NCI-H2081 treated with DMSO at 0.1 percent for 48 hours (cell line): Measurements from ENCODE around the gene CCDC15.

ENCODE experiments used
- DNase-seq: peaks from one replicate; lab custom pipeline; 2025; lab: John Stamatoyannopoulos, UW

The CCDC15 gene

DNA sequence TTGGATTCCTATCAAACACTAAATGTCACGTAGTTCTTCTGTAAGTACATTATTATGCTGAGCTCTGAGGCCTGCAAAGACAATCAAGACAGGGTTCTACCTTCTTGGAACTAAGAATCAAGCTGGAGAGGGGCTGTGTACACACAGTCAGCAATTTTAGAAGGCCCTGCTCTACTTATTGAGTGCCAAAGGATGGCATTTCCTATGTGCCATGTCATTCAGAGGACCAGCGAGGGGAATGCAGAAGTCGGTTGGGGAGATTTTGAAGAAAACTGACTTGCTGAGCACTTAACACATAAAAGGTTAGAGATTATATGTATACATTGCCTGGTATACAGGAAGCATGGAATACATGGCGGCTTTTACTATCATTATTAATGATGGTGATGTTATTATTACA, 114.4 kb downstream of the CCDC15 start:
- DNase-seq: no peak

DNA sequence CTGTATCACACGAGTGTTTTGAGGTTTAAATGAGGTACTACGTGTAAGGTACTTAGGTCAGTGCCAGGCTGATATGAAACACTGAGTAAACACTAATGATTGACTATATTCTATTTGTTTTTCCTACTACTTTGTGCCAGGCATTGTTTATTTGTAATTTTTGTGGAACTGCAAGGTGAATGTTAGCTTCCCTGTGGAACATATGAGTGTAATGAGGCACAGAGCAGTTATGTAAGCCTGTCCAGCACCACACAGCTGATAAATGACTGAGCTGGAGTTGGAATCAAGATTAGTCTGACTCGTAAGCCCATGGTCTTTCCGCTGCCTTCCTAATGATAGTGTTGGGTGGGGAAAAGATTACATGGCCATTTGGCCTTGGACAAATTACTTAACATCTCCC, 115.0 kb downstream of the CCDC15 start:
- DNase-seq: no peak

DNA sequence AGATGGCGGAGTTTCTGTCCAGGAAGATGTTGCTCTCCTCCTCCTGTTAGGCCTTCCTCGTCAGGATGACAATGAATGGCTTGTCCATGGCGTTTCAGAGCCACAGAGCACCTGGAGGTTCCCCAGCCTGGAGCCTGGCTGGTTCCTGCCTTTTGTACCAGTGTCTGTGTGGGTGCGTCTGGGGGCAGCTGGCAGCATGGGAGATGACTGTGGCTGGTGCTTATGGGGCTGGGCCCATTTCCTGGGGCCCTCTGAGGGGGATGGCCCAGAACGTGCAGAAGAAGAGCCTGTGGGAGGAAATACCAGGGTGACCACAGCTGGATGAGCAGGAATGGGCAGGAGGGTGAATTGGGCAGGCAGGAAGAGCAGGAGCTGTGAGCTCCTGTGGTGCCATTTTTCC, 115.8 kb downstream of the CCDC15 start:
- DNase-seq: no peak

DNA sequence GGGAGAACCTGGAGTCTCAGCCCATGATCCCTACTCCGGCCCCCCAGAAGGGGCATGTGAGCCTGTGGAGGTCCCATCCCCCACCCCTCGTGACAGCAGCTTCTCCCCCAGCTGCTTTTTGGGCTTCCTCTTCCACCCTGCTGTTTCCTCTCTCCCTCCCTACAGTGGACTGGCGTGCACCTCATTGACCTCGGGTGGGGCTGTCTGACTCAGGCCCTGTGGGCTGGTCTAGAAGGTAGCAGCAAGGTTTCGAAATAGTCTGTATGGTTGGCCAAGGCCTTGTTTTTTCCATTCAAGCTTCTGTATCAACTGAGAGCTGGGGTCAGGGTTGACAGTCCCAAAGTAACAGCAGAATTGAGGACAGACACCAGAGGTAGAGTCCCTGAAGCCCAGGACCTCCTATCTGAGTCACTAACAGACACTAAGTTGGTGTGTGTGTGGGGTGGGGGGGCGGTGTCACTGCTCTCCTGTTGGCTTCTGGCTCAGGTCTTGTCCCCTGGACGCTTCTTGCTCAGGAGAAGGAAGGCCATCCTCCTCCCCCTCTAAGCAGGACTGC, 116.8 kb downstream of the CCDC15 start:
- no peak for DNase-seq

DNA sequence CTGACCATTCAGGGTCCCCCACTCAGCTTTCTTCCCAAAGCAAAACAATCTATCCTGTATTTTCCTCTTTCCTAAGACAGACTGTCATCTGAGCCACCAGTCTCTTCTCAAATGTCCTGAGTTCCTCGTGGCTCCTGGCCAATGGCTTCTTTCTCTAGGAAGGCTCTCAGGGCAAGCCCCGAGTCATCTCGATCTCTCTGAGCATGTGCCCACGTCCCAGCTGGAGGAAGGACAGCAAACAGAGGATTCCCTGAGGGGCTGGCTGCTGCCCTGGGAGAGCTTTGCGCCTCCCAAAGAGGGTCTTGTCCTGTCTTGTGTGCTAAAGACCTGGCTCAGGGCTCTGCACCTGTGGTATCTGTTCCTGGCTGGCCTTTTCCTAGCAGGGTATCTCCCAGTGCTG, 117.4 kb downstream of the CCDC15 start:
- DNase-seq: no peak

DNA sequence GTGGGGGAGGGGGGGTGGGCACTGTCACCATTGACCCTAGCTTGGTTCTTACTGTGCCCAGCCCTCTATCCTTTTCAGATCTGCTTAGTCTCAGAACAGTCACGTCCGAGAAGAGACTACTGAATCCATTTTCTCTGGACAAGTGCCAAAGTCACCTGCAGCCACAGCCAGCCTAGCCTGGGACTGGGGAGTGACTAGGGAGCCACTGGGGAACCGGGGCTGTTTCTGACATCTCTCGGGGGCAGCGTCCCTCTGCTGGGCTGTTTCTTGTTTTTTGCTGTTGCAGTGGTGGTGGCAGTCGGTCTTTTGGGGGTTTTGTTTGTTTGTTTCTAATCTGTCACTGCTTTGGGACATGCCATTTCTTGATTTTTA, 117.8 kb downstream of the CCDC15 start:
- no peak for DNase-seq

DNA sequence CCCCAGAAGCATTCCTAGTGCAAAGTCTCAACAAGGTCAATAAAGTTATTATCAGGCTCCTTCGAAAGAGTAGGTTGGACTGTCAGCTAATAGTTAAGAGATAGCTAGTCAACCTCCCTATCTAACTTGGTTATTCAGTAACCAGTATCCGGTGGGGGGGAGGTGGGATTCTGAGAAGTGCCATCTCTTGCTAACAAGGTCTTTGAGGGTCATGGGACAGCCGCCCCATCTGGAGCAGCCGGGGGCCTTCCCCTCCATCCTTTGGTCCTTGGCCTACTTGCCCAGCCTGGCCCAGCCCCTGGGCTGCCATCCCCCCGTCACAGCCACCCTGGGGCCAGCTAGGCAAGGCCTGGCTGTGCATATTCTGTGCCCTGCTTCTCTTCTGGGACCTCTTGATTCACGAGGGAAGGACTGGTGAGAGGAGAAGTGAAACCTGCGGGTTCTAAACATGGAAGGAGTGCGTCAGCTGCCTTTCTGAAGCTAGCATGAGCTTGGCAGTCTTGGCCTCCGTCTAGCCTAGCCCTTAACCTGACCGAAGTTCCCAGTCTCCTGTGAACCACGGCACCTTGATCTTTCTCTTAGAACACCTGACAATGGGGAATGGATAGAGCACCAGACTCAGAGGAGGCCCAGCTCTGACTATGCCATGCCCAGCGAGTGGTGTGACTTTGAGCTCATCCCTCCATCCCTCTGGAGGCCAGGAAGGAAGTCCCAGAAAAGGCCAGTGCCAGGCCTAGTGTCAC, 118.4 kb downstream of the CCDC15 start:
- no peak for DNase-seq

DNA sequence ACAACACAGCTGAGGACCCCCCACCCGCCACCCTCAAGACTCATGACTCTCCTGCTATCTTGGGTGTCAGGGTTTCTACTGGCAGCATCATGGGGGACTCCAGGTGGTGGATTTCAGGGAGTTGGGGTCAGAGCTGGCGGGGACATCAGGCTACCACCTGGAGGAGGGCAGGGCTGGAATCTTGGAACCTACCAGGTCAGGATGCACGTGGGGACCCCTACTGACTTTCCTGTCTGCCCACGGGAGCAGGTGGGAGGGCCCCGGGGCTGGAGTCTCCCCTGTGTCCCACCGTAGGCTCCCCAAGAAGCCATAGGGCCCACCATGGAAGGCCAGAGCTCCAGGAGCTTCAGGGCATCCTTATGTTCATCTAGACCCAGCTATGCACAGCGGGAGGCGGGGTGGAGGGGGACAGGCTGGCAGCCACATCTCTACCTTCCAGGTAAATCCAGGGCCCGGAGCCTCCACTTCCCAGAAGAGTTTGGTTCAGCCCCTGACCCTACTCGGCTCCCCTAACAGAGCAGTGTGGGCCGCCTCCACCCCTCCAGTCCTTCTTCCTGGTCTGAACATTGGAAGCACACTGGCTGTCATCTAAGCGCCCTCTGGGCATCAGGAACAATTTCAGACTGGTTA, 119.1 kb downstream of the CCDC15 start:
- DNase-seq: no peak

DNA sequence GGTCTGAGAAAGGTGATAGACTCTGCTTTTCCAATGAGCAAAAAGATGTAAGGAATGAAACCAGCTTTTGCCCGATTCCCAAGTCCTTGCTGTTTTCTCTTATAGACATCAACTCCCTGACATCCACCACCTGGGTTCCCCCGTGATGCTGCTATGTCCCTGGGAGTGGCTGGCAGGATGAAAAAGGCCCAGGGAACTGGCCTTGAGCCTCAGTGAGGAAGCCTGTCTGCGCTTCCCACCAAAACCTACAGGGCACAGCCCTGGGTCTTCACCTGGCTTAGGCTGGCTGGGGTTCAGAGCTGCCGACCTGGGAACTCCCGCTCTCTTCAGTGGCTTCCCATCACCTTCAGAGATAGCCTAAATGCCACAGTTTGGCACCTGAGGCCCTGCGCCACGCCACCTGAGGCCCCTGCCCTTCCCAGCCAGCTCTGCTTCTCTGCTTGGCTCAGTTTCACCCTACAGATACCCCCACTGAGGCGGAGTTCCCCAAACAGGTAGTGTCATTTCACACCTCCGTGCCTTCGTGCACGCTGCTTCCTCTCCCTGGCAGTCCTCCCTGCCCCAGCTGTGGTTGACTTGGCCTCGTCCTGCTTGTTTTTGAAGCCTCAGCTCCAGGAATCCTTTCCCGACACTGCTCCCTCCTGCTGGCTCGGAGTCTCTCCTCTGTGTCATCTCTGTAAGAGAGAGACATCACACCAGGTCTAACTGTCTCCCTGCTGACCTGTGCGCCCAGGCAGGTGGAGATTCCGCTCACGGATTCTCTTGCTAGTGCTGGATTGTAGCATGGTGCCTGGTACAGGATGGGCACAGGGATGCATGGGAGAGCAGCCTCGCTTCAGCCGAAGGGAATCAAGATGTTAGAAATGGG, 119.8 kb downstream of the CCDC15 start:
- DNase-seq: no peak

DNA sequence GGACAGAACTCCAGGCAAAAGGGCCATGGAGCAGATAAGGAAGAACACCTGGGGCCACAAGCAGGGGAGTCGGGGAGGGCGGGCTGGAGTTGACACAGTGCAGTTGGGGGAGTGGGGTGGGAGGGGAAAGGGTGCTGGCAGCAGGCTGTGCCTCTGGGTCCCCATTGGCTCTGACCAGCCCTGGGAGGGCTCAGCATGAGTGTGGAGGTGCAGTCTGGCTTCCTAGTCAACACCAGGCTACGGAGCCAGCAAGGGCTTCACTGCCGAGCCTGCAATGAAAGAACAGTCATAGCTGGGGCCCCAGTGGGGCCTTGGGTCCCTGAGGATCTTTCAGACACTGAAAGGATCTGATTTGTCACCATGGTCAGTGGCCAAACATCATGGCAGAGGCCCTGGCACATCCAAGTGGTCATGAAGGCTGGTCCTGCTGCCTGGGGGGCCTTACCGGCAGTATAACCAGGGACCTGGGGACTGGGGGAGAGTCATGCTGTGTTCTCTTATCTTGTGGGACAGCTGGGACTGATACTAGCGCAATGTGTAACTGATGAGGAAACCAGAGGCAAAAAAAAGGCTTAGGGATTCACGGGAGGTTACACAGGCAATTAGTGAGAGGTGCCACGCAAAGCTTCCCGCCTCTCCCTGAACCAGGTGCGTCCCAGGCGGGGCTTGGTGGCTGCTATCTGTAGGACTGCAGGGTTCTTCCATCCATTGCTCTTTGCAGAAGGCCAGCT, 120.7 kb downstream of the CCDC15 start:
- DNase-seq: no peak

DNA sequence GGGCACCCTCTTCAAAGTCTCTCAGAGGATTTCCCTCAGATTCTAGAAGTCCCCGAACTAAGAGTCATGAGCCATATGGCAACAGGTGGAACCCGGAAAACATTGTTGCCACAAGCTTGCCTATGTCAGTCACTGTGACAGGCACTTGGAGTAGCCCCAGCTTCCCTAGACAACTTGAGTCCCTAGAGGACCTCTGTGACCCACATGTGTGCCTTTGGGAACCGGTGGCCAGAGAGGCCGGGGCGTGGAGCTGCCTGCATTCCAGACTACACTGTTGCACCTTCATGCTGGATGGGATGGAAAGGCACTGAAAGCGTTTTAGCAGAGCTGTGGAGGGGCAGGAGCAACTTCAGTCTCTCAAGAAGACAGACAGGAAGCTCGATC, 121.2 kb downstream of the CCDC15 start:
- no peak for DNase-seq

DNA sequence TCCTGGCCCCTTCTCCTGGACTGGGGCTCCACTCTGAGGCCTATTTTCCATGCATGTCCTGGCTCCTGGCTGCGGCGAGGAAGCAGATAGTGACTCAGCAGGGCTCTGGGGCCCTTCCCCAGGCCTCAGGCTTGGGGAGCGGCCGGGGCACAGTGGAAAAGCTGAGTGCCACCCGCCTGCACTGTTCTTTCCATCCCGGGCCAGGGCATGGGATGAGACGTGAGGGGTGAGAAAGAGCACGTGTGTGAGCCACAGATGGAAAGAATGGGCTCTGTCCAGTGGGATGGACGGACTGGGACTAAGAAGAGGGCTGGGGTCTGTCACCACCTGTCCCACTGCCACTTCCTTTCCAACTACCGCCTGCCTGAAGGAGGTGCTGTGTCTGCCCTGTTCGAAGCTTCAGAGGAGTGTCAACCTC, 121.9 kb downstream of the CCDC15 start:
- no peak for DNase-seq

DNA sequence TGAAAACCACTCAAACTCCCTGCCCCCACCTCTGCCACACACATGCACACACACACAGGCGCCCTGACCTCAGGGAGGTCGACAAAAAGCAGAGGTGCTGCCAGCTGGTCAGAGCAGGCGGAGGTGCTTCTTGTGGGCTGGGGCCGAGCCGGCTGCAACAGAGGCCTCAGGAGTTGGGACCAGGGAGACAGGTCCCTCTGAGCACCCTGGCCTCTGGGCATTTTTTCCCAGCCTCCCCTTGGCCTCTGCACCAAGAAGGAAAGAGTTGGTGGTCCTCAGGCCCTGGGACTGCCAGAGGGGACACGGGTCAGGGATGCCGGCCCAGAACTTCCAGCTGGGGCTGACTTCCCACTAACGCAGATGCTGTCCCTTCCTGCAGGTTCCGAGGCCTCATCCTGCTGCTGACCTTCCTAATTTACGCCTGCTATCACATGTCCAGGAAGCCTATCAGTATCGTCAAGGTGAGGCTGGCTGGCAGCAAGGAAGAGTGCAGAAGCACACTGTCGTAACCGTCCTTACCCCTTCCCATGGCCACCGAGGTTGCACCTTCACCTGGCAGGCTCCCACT, 122.5 kb downstream of the CCDC15 start:
- no peak for DNase-seq

DNA sequence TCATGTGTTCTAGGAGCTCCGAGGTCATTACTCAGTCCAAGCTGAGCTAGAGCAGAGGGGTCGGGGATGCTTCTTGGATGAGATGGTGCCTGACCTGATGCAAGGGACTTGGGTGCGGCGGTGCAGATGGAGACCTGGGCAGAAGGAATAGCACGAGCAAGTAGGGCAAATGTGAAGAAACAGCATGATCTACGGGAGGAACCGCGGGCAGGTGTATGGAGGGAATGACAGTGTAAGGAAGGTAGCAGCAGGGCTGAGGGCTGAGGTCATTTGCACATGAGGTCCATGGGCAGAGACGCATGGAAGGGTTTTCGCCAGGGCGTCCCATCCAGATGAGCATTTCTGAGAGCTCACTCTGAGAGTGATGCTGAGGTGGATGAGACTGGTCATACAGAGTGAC, 124.0 kb downstream of the CCDC15 start:
- DNase-seq: no peak

DNA sequence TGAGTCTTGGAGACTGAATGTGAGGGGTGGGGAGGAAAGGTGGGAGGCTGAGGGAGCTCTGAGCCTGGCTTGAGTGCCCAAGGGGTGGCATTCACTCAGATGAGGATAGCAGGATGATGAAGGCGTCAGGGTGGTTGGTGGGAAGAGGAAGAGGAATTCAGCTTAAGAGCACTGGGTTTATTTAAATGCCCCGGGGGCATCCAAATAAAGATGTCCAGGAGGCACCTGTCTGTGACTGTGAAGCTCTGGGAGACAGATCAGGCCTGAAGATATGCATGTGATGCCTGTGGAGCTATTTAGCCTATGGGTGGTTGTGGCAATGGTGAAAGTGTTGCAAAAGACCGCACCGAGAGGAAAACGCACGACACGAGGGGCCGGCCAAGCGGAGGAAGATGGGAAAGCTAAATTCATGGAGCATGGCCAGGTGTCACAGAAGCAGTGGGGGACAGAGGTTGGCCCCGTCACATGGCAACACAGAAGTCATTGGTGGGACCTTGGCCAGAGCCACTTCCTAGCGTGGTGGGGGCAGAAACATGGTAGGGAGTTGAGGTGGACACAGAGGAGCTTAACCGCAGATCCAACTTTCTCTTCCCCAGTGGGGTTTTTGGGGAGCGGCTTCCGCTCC, 124.6 kb downstream of the CCDC15 start:
- no peak for DNase-seq

DNA sequence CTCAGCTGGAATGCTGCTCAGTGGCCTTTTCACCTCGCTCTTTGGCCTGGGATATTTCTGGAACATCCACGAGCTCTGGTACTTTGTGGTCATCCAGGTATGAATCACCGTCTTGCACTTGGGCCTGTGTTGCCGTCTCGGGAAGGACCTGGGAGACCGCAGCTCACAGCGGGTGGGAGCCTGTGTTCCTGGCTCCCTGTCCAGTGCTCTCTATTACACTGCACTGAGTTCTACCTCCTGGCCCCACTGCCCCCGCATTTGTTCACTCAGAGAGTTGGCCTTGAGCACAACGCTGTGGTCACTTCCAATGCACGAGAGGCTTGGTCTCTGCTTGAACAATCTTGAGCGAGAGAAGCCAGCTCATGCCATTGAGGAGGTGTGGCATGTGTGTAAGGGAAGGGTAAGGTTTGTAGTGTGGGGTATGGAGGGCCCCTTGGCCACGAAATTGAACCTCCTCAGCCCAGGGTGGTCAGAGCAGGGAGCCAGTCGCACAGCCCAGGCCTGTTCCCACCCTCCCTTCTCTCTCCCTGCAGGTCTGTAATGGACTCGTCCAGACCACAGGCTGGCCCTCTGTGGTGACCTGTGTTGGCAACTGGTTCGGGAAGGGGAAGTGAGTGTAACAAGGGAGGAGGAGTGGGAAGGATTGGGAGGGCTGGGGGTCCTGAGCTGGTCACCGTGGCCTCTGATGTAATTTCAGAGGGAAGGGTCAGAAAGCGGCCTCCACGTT, 125.3 kb downstream of the CCDC15 start:
- no peak for DNase-seq

DNA sequence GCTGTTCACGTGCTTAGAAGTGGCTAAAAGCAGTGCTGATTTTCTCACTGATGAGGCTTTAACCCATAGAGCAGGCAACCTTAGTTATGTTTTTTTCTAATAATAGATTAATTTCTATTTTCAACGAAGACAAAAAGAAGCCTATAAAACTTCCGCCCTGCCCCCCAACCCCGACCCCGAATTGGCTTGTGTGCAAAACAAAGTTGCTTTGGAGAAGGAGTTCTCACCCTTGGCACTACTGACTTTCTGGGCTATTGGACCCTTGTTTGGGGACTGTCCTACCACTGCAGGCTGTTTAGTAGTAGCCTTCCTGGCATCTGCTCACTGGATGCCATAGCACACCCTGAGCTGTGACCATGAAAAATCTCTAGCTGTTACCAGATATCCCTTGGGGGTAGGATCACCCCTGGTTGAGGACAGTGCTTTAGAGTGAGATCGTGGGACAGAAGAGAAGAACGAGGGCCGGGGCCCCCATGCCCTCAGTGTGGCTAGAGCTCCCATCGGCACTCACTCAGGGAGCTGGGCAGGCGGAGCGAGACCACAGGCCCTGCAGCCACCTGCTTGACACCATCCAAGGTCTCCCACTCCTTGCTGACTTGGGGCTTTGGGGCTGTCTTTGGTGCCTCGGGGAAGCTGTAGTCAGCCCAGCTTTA, 126.0 kb downstream of the CCDC15 start:
- DNase-seq: no peak

DNA sequence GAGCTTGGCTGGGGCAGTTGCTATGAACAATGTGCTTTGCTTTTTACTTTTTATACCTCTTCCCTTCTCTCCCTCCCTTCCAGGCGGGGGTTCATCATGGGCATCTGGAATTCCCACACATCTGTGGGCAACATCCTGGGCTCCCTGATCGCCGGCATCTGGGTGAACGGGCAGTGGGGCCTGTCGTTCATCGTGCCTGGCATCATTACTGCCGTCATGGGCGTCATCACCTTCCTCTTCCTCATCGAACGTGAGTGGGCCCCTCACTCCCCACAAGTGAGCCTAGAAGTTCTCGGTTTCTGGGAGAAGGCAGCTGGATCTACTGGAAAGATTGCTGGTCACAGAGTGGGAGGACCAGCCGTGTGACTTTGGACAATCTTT, 126.5 kb downstream of the CCDC15 start:
- no peak for DNase-seq

DNA sequence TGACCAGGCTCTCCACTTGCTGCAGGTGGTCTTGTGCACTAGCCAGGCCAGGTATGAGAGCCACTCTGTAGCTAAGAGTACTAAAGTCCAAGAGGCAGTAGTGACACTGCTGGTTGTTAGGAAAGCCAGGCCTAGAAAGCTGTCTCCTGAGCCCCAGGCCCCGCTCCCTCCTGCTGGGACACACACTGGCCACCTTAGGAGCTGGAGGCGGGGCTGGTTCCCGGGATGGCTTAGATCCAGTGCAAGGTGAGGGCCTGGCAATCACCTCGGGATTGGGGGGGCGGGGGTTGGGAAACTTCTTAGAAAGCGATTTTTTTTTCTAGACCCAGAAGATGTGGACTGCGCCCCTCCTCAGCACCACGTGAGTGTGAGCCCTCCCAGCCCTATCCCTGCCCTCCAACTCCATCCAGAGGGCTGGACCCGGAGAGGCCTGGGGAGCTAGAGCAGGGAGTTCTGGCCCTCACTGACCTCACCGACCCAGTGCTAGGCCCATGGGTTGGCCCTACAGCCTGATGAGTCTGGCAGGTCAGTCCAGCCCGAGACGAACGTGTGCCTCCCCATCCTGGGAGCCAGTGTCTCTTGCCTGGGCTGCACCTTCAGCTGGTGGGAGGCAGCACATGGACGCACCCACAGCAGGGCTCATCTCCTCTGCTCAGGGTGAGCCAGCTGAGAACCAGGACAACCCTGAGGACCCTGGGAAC, 127.2 kb downstream of the CCDC15 start:
- no peak for DNase-seq
